H1 (cell line): ENCODE data around the gene ITGA5. TPM values are rescaled to one million over a fixed set of nuclear protein-coding genes. Genes with fewer than 3 reads are reported as not detected.

Source experiments
- CTCF ChIA-PET: fragments of 300-600 bp; sonication (Branson Sonifier 250); formaldehyde crosslinking; loops from one replicate; lab custom pipeline; 2021; ENCODE audit not compliant: partially characterized antibody; lab: Charles Lee
- POLR2A ChIA-PET: fragments of 300-600 bp; sonication (Branson Sonifier 250); formaldehyde crosslinking; loops from one replicate; lab custom pipeline; 2021; ENCODE audit warnings: inconsistent platforms; ENCODE audit not compliant: partially characterized antibody; lab: Charles Lee
- DNase-seq, 2 experiments: peaks; one replicate each; pipeline versions ENCODE4 v3.0.0 to v3.0.0-alpha.2; 2010 to 2022; ENCODE audit warnings: low spot score in 2 of 2, low read depth in 1 of 2, mixed read lengths in 1 of 2
- FAIRE-seq: peaks from 2 replicates; lab custom pipeline; 2011; peaks lifted over from hg19 to GRCh38; lab: Jason Lieb, UNC
- H2AFZ ChIP-seq: 2 replicates; pipeline ENCODE4 v1.8.1; 2012; ENCODE audit warnings: low read length, inconsistent platforms
- H2AK5ac ChIP-seq: 2 replicates; pipeline ENCODE4 v1.6.1; 2013; ENCODE audit warnings: low read depth, low read length
- H2BK120ac ChIP-seq: replicated peaks from 2 replicates; pipeline ENCODE3; 2013; ENCODE audit warnings: low read depth, low read length, inconsistent platforms
- H2BK12ac ChIP-seq: 2 replicates; pipeline ENCODE4 v1.6.1; 2013; ENCODE audit warnings: low read depth, low read length
- H2BK15ac ChIP-seq: 2 replicates; pipeline ENCODE4 v1.6.1; 2013; ENCODE audit warnings: low read length
- H2BK20ac ChIP-seq: 2 replicates; pipeline ENCODE4 v1.6.1; 2013; ENCODE audit warnings: low read length
- H2BK5ac ChIP-seq: 2 replicates; pipeline ENCODE4 v1.6.1; 2013; ENCODE audit warnings: low read depth, low read length
- H3K14ac ChIP-seq: 2 replicates; pipeline ENCODE4 v1.6.1; 2013; ENCODE audit warnings: inconsistent platforms; ENCODE audit not compliant: insufficient read length
- H3K18ac ChIP-seq: 2 replicates; pipeline ENCODE4 v1.6.1; 2013; ENCODE audit warnings: low read length; ENCODE audit errors: extremely low read depth
- H3K23ac ChIP-seq: 2 replicates; pipeline ENCODE4 v1.6.1; 2013; ENCODE audit warnings: inconsistent platforms; ENCODE audit not compliant: insufficient read length
- H3K23me2 ChIP-seq: 2 replicates; pipeline ENCODE4 v1.6.1; 2013; ENCODE audit warnings: low read depth, low read length
- H3K27ac ChIP-seq: 2 replicates; pipeline ENCODE4 v1.6.1; 2011; ENCODE audit warnings: low read depth, low read length, inconsistent platforms
- H3K27me3 ChIP-seq, 4 experiments: replicated peaks in 1 of 4; 1 replicate in 1 of 4; 2 replicates in 3 of 4; pipeline versions ENCODE4 v1.6.1 to v1.8.1; 2011 to 2013; ENCODE audit warnings: low read length in 3 of 4, mild to moderate bottlenecking in 3 of 4, inconsistent platforms in 2 of 4, mixed read lengths in 2 of 4, moderate library complexity in 1 of 4; ENCODE audit not compliant: control insufficient read depth in 3 of 4, insufficient read depth in 3 of 4; ENCODE audit errors: extremely low read depth in 1 of 4
- H3K36me3 ChIP-seq, 4 experiments: 2 replicates each; pipeline versions ENCODE4 v1.6.1 to v1.8.1; 2011 to 2013; ENCODE audit warnings: mild to moderate bottlenecking in 4 of 4, low read length in 3 of 4, moderate library complexity in 2 of 4, control low read depth in 1 of 4, inconsistent platforms in 1 of 4; ENCODE audit not compliant: insufficient read depth in 4 of 4, control insufficient read depth in 2 of 4
- H3K4ac ChIP-seq: replicated peaks from 2 replicates; pipeline ENCODE3; 2013; ENCODE audit warnings: low read length, low read depth, mixed read lengths, inconsistent platforms; ENCODE audit not compliant: insufficient read length
- H3K4me1 ChIP-seq, 4 experiments: replicated peaks in 1 of 4; 1 replicate in 1 of 4; 2 replicates in 3 of 4; pipeline versions ENCODE4 v1.6.1 to v1.8.1; 2011 to 2013; ENCODE audit warnings: low read length in 3 of 4, inconsistent platforms in 2 of 4, mixed read lengths in 1 of 4; ENCODE audit not compliant: insufficient read depth in 4 of 4, control insufficient read depth in 3 of 4
- H3K4me2 ChIP-seq, 2 experiments: 2 replicates each; pipeline versions ENCODE4 v1.6.1 to v1.8.1; 2011 to 2013; ENCODE audit warnings: low read depth in 2 of 2, low read length in 2 of 2, control low read depth in 1 of 2, inconsistent platforms in 1 of 2, mild to moderate bottlenecking in 1 of 2; ENCODE audit not compliant: insufficient read depth in 1 of 2
- H3K4me3 ChIP-seq, 4 experiments: fragments of 200-600, 300-600 bp in 1 of 4; sonication (generic), shearing (Covaris generic), sonication (Bioruptor Twin) in 1 of 4; 2 replicates each; pipeline versions ENCODE4 v1.5.1 to v1.8.1; 2011 to 2016; ENCODE audit warnings: low read length in 4 of 4, low read depth in 3 of 4, control low read depth in 2 of 4, inconsistent platforms in 2 of 4, mild to moderate bottlenecking in 2 of 4, mixed read lengths in 1 of 4, moderate library complexity in 1 of 4; ENCODE audit not compliant: insufficient read depth in 2 of 4; ENCODE audit errors: extremely low read depth in 1 of 4
- H3K56ac ChIP-seq: replicated peaks from 2 replicates; pipeline ENCODE3; 2013; ENCODE audit warnings: low read depth, mild to moderate bottlenecking, mixed read lengths, low read length, inconsistent platforms; ENCODE audit not compliant: insufficient read length
- H3K79me1 ChIP-seq: 2 replicates; pipeline ENCODE4 v1.6.1; 2013; ENCODE audit warnings: low read depth, low read length, control low read depth
- H3K79me2 ChIP-seq, 2 experiments: 2 replicates each; pipeline versions ENCODE4 v1.6.1 to v1.8.1; 2012 to 2013; ENCODE audit warnings: low read length in 2 of 2, mild to moderate bottlenecking in 2 of 2, inconsistent platforms in 1 of 2; ENCODE audit not compliant: insufficient read depth in 2 of 2, control insufficient read depth in 1 of 2
- H3K9ac ChIP-seq, 4 experiments: replicated peaks in 1 of 4; 1 replicate in 1 of 4; 2 replicates in 3 of 4; pipeline versions ENCODE4 v1.6.1 to v1.8.1; 2011 to 2013; ENCODE audit warnings: low read depth in 3 of 4, low read length in 3 of 4, control low read depth in 2 of 4, mild to moderate bottlenecking in 2 of 4, moderate library complexity in 2 of 4, inconsistent platforms in 1 of 4; ENCODE audit errors: extremely low read depth in 1 of 4
- H3K9me3 ChIP-seq, 2 experiments: 2 replicates each; pipeline versions ENCODE4 v1.6.1 to v1.8.1; 2012 to 2013; ENCODE audit warnings: mild to moderate bottlenecking in 2 of 2, moderate library complexity in 2 of 2, control low read depth in 1 of 2, inconsistent platforms in 1 of 2, low read depth in 1 of 2, low read length in 1 of 2, mixed read lengths in 1 of 2; ENCODE audit not compliant: insufficient read depth in 2 of 2
- H4K20me1 ChIP-seq, 2 experiments: replicated peaks in 1 of 2; 2 replicates each; pipeline versions ENCODE3 to v1.8.1; 2011 to 2013; ENCODE audit warnings: inconsistent platforms in 2 of 2, low read length in 2 of 2, mild to moderate bottlenecking in 1 of 2; ENCODE audit not compliant: insufficient read depth in 2 of 2, control insufficient read depth in 1 of 2
- H4K5ac ChIP-seq: 2 replicates; pipeline ENCODE4 v1.6.1; 2013; ENCODE audit warnings: low read length, low read depth, mixed read lengths, inconsistent platforms; ENCODE audit not compliant: insufficient read length
- H4K8ac ChIP-seq: 2 replicates; pipeline ENCODE4 v1.8.0; 2013; ENCODE audit warnings: mild to moderate bottlenecking, moderate library complexity, low read length, inconsistent platforms; ENCODE audit not compliant: insufficient read depth; ENCODE audit errors: extremely low read depth
- H4K91ac ChIP-seq: replicated peaks from 2 replicates; pipeline ENCODE3; 2013; ENCODE audit warnings: low read length, mixed read lengths, inconsistent platforms; ENCODE audit not compliant: insufficient read length
- KDM4A ChIP-seq: IDR thresholded peaks from one replicate; pipeline ENCODE4 v1.7.1; 2012; ENCODE audit warnings: low read depth, mild to moderate bottlenecking, moderate library complexity, low read length, inconsistent platforms; ENCODE audit not compliant: severe bottlenecking
- RFX5 ChIP-seq: IDR thresholded peaks from 2 replicates; pipeline ENCODE4 v1.6.1; 2011; ENCODE audit warnings: low read depth, low read length, improper control_type of control experiment, borderline replicate concordance
- SP2 ChIP-seq: IDR thresholded peaks from 2 replicates; pipeline ENCODE4 v1.6.1; 2012; ENCODE audit warnings: mild to moderate bottlenecking, low read length, inconsistent platforms
- YY1 ChIP-seq: IDR thresholded peaks from 2 replicates; pipeline ENCODE4 v1.6.1; 2011; ENCODE audit warnings: low read depth, mild to moderate bottlenecking, low read length
- polyA plus RNA-seq, 7 experiments: library from polyadenylated mRNA; depleted of rRNA in 3 of 7; stranded (reverse) in 5 of 7; unstranded in 2 of 7; fragments of >200 nt in 5 of 7; fragments of 200-250 nt in 2 of 7; gene quantifications; 1 replicate in 5 of 7; 2 replicates in 1 of 7; 4 replicates in 1 of 7; pipeline versions ENCODE4 v1.2.1 to v1.2.3, GENCODE V29; 2011 to 2013; ENCODE audit warnings: missing spikeins in 2 of 7, mixed read lengths in 2 of 7
- total RNA-seq: library from RNA; stranded (reverse); fragmentation: NEBNext Ultra II Directional; extraction: Animal tissue kit (Norgen Biotek cat#: 25700); gene quantifications from 2 replicates; pipeline ENCODE4 v1.2.1, GENCODE V29; 2021

ITGA5 gene
- total and polyA plus RNA-seq, 2 of the 8 experiments (the other 6 are each of a cell fraction or from before 2014, with no cell fraction given) = 11.6 to 19.4 TPM

DNA sequence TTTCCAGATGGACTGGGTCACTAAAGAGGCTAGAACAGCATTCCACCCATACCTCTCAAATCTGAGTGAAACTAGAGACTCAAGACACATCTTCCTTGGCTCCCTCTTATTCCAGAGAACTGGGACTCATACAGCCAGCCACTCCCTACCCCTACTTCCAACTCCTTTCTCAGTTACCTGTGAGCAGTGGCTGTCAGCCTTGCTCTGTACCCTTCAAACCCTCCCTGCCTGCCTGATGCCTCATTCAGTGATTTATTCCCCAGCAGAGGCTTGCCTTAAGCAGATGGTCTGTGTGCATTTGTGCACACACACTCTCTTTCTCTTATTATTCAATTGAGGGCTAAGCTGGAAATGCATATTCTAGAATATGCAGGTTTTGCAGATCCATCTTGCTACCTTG, 69.4 kb downstream of the ITGA5 start:
- H3K4me1 ChIP-seq = peaks cover 17 to 45% (median 20%) of the 10 kb centered on the region in 4 experiments
- no peak overlapping the region for H3K56ac ChIP-seq
- no peak overlapping the region for H4K91ac ChIP-seq
- POLR2A ChIA-PET = interaction anchor here (1.3 to 6.3 kb wide), 8 partner anchors 8 to 91 kb away, joined by 3 to 74 read pairs (median 22); partner anchors contain the start of genes CBX5, COPZ1 and HNRNPA1
- no peak overlapping the region for H3K23ac ChIP-seq
- H2BK12ac ChIP-seq = no peak overlapping the region
- H2BK15ac ChIP-seq = no peak overlapping the region
- H3K79me1 ChIP-seq = no peaks in the 10 kb centered on the region
- H3K4ac ChIP-seq = no peak overlapping the region
- H4K5ac ChIP-seq = no peak overlapping the region
- H2BK5ac ChIP-seq = no peak overlapping the region
- H3K27me3 ChIP-seq = peaks cover 0 to 9% (median 4%) of the 10 kb centered on the region in 4 experiments; a peak in 3 of 7 replicates
- no peak overlapping the region for H3K14ac ChIP-seq
- H2AFZ ChIP-seq = no peak overlapping the region
- H3K4me2 ChIP-seq = no peak overlapping the region
- CTCF ChIA-PET = interaction anchor here (0.6 to 6.2 kb wide), 11 partner anchors 8 to 129 kb away, joined by 3 to 121 read pairs (median 17); no protein-coding TSS in a partner anchor
- no peak overlapping the region for H3K18ac ChIP-seq
- H3K9me3 ChIP-seq = no peaks in the 10 kb centered on the region
- H3K9ac ChIP-seq = no peak overlapping the region; a peak in 1 of 7 replicates
- no peak overlapping the region for H2BK20ac ChIP-seq
- peaks cover 3% of the 10 kb centered on the region for H3K23me2 ChIP-seq
- no peak overlapping the region for H4K8ac ChIP-seq
- FAIRE-seq (no peak), DNase-seq (no peak)
- H4K20me1 ChIP-seq = no peaks in the 10 kb centered on the region
- H2BK120ac ChIP-seq = no peak overlapping the region
- no peak overlapping the region for H2AK5ac ChIP-seq
- peaks cover 2 to 34% (median 20%) of the 10 kb centered on the region in 4 experiments; a peak in 7 of 8 replicates for H3K36me3 ChIP-seq
- no peak overlapping the region for H3K27ac ChIP-seq
- H3K4me3 ChIP-seq = no peak overlapping the region
- no peaks in the 10 kb centered on the region for H3K79me2 ChIP-seq
- TF ChIP-seq KDM4A (no peak), YY1 (no peak), SP2 (no peak), RFX5 (no peak)
